Thymus (tissue), 11 donors: ENCODE measurements around the gene NTRK3. TPM values are rescaled to one million over a fixed set of nuclear protein-coding genes. Genes with fewer than 3 reads are reported as not detected.

Source experiments
- DNase-seq, 9 donors: peaks; one replicate each; pipeline ENCODE4 v3.0.0-alpha.2; 2013; ENCODE audit warnings: low spot score in 9 of 9, low read depth in 6 of 9, missing footprints in 1 of 9
- H3K27ac ChIP-seq, 2 donors: one replicate each; pipeline ENCODE4 v1.5.1; 2013; ENCODE audit warnings: control low read depth in 1 of 2, low read depth in 1 of 2, low read length in 1 of 2, mild to moderate bottlenecking in 1 of 2, moderate library complexity in 1 of 2
- H3K27me3 ChIP-seq, 2 donors: one replicate each; pipeline ENCODE4 v1.5.1; 2013; ENCODE audit warnings: low read length in 1 of 2; ENCODE audit not compliant: control insufficient read depth in 2 of 2, insufficient read depth in 1 of 2
- H3K36me3 ChIP-seq, 2 donors: one replicate each; pipeline ENCODE4 v1.5.1; 2013; ENCODE audit warnings: low read length in 1 of 2, mild to moderate bottlenecking in 1 of 2, moderate library complexity in 1 of 2; ENCODE audit not compliant: control insufficient read depth in 2 of 2, insufficient read depth in 2 of 2
- H3K4me1 ChIP-seq, 2 donors: one replicate each; pipeline ENCODE4 v1.5.1; 2013; ENCODE audit warnings: low read length in 2 of 2; ENCODE audit not compliant: control insufficient read depth in 2 of 2, insufficient read depth in 2 of 2
- H3K4me3 ChIP-seq, 2 donors: one replicate each; pipeline ENCODE4 v1.5.1; 2013; ENCODE audit warnings: low read length in 2 of 2, control low read depth in 1 of 2, mild to moderate bottlenecking in 1 of 2
- H3K9me3 ChIP-seq, 2 donors: one replicate each; pipeline ENCODE4 v1.5.1; 2013; ENCODE audit warnings: low read length in 1 of 2, mild to moderate bottlenecking in 1 of 2; ENCODE audit not compliant: control insufficient read depth in 2 of 2, insufficient read depth in 1 of 2
- WGBS: extraction: QIAGEN DNeasy Blood & Tissue Kit; methylation state at CpG from one replicate; pipeline ENCODE4 v1.1.7; 2013; 5-methylcytosine and 5-hydroxymethylcytosine counted together
- polyA plus RNA-seq: library from polyadenylated mRNA; stranded (reverse); fragments of 200-250 nt; gene quantifications from one replicate; pipeline ENCODE4 v1.2.3, GENCODE V29; 2013
- total RNA-seq: library from RNA; stranded (reverse); fragments of 120-200 nt; gene quantifications from one replicate; pipeline ENCODE4 v1.2.4, GENCODE V29; 2013
- donor health status: healthy.

Gene NTRK3
- total and polyA plus RNA-seq, 2 donors = 0.57 to 5.8 TPM

DNA sequence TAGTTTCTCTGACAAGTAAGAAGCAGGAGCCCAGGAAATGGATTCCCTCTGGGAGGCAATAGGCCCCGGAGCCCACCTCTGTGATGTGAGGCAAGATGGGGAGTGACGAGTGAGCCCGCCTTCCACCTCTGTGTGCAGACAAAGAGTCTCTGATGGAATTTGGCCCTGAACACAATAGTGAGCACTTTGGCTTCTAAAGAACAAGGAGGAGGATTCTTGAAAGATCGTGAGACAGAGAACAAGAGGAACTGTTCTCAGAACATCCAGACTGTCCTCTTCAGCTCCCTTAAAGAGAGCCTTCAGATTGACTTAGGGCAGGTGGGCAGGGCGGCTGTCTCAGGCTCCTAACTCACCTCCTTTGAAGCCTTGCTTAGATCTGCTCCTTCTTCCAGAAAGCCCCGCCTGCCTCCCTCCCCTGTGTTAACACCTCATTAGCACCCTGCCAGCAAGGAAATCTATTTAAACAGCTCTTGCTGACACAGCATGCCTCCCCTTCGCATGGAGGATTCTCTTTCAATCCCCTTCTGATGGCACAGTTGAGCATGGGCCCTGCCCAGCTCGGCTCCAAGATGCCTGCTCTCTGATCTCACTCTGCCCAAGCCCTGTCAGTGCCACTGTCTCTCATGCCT lies 430.3 kb downstream of the NTRK3 start:
- Histone ChIP-seq H3K4me1 (no peaks in the 10 kb centered on the region), H3K27me3 (no peaks in the 10 kb centered on the region), H3K4me3 (no peak overlapping the region), H3K36me3 (no peaks in the 10 kb centered on the region), H3K27ac (no peak overlapping the region), H3K9me3 (no peaks in the 10 kb centered on the region)
- WGBS = 67% methylated on average over 8 of the region's 8 CpGs
- no peak for DNase-seq

DNA sequence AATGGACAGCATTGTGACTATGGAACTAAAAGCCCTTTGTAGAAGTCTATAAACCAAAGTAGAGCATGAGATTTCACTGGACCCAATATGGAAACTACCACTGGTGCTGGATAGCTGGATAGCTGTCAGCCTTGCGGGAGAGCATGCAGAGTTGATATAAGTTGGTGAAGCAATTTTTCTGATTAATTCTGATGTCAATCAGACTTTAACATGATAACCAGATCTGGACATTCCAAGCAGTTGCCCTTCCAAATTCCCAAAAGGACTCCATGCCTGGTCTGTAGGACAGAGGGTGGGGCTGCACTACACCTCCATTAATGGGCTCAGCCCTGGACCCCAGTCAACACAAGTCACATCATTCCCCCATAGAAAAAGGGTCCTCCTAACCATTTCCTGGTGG lies 437.8 kb downstream of the NTRK3 start:
- no peak overlapping the region for H3K27ac ChIP-seq
- H3K9me3 ChIP-seq = no peaks in the 10 kb centered on the region
- no peak for DNase-seq
- no peaks in the 10 kb centered on the region for H3K4me1 ChIP-seq
- no peak overlapping the region for H3K4me3 ChIP-seq
- no peaks in the 10 kb centered on the region for H3K36me3 ChIP-seq
- 98% methylated on average over 1 of the region's 1 CpG for WGBS
- H3K27me3 ChIP-seq = no peaks in the 10 kb centered on the region

DNA sequence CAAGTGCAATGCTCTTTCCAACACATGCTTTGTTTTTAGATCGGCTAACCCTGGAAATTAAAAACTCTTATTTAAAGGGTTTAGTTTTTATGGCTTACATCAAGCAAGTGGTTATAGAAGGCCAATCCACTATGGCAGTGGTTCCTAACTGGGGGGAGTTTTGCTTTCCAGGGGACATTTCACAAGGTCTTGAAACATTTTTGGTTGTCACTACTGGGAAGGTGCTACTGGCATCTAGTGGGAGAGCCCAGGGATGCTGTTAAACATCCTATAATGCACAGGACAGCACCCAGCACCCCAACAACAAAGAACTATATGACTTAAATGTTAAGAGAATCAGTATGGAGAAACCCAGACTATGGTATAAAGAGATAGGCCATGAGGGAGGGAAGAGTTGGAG lies 439.0 kb downstream of the NTRK3 start:
- Histone ChIP-seq H3K4me1 (no peaks in the 10 kb centered on the region), H3K27me3 (no peaks in the 10 kb centered on the region), H3K9me3 (no peaks in the 10 kb centered on the region), H3K4me3 (no peak overlapping the region), H3K27ac (no peak overlapping the region), H3K36me3 (no peaks in the 10 kb centered on the region)
- DNase-seq = no peak
- WGBS = 100% methylated on average over 1 of the region's 1 CpG

DNA sequence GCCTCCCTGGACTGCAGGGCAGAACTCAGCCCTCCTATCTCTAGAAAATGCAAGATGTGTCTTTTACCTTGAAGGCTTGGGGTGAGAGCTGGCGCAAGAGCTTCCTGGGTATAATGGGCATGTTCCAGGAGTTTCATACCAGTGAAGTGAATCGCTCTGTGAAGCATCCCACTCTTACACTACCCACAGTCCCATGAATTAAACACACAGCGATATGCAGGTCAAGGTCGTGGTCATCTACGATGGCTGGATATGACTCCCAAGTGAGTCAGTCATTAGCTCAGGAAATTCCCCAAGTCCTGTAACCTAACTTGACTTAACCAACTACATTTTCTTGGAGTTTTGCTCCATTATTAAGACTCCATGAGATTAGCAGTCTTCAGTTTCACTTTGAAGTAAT lies 439.7 kb downstream of the NTRK3 start:
- no peak overlapping the region for H3K27ac ChIP-seq
- no peaks in the 10 kb centered on the region for H3K36me3 ChIP-seq
- no peak for DNase-seq
- no peak overlapping the region for H3K4me3 ChIP-seq
- H3K9me3 ChIP-seq = no peaks in the 10 kb centered on the region
- 88% methylated on average over 5 of the region's 5 CpGs for whole genome bisulfite sequencing
- no peaks in the 10 kb centered on the region for H3K27me3 ChIP-seq
- H3K4me1 ChIP-seq = no peaks in the 10 kb centered on the region

DNA sequence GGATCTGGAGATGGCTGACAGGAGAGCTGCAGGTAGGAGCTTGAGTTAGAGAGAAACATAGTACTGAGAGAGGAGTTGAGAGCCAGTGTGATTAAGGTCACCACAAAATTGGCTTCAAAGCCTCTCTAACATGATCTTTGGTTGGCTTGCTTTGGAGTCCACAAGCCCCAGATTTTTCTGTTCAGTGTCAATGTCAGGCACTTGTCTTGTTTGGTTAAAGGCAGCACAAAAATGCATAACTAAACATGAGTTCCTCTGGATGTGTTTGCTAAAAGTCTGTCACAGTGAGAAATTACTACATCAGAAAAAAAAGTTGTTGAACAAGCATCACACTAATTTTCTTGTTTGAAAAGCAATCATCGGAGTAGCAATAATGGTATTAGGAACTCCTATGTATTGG lies 440.5 kb downstream of the NTRK3 start:
- Histone ChIP-seq H3K27ac (no peak overlapping the region), H3K4me3 (no peak overlapping the region), H3K36me3 (no peaks in the 10 kb centered on the region), H3K4me1 (no peaks in the 10 kb centered on the region), H3K27me3 (no peaks in the 10 kb centered on the region), H3K9me3 (no peaks in the 10 kb centered on the region)
- WGBS = 94% methylated on average over 1 of the region's 1 CpG
- DNase-seq = no peak

Other genes with a start within 250 kb of the NTRK3 start
- 31.7 TPM for gene MRPL46, start 210.6 kb upstream of the NTRK3 start, total RNA-seq
- 29.7 TPM for gene MRPL46, start 210.6 kb upstream of the NTRK3 start, polyA plus RNA-seq
- gene MRPS11, start 211.0 kb upstream of the NTRK3 start, total RNA-seq = 59.6 TPM
- gene MRPS11, start 211.0 kb upstream of the NTRK3 start, polyA plus RNA-seq = 38.5 TPM